NCI-H2107 (cell line): ENCODE measurements around the gene NPAS3.

Experiments
- DNase-seq: peaks from one replicate; lab custom pipeline; 2025; lab: John Stamatoyannopoulos, UW

Gene NPAS3

DNA sequence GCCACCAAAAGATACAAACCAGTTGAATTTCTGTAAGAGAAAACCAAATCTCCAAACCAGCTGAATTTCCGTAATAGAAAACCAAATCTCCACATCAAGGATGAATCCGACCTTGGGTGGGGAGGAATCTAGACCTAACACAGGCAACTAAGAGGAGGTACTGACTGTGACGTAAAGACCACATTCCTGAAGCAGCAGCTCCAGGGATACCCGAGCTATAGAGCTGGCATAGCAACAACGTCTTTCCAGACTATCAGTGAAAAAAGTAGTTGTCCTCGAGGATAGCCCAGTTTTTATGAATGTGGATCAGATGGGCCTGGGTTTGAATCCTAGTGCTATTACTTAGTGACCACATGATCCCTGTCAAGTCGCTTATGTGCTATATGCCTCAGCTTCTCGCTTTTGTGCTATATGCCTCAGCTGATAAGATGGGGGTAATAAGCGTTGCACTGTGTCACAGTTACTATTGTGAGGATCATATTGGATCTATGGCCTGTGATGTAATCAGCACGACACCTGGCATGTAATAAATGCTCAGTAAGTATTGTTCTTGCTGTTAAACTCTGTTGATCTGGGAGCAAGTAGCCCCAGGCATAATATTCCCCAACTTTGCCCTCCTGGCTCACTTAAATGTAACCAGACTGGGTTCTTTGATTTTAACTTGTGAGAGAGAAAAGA, 898.4 kb downstream of the NPAS3 start:
- DNase-seq = no peak

DNA sequence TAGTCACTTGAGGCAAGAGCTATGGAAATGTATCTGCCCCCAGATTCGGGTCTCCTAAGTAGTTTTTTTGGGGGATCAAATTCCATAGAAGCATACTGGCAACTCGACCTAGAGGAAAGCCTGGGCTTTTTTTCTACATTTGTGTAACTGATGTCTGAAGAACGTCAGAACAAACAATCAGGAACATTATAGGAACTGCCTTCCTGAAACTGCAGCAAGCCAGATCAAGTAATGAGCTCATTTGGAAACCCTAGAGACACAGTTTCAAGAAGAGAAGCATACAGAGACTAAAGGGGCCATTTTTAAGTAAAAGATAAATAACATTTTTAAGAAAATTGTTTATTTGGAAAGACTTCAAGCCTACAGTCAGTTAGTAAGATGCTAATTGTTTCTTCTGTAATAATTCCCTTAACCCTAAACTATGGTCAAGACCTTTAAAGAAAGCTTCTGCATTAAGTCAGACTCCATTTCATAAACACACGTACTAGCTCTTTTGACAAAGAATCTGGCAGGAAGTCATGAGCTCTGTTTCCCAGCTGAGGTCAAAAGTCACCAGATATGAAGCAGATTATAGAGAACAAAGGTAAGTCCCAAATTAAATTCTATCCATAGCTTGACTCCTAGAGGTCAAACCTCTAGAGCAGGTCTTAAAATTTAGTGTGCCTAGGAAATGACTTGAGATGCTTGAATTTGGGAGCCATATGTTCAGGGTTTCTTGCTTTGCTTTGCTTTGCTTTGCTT, 899.4 kb downstream of the NPAS3 start:
- DNase-seq = no peak

DNA sequence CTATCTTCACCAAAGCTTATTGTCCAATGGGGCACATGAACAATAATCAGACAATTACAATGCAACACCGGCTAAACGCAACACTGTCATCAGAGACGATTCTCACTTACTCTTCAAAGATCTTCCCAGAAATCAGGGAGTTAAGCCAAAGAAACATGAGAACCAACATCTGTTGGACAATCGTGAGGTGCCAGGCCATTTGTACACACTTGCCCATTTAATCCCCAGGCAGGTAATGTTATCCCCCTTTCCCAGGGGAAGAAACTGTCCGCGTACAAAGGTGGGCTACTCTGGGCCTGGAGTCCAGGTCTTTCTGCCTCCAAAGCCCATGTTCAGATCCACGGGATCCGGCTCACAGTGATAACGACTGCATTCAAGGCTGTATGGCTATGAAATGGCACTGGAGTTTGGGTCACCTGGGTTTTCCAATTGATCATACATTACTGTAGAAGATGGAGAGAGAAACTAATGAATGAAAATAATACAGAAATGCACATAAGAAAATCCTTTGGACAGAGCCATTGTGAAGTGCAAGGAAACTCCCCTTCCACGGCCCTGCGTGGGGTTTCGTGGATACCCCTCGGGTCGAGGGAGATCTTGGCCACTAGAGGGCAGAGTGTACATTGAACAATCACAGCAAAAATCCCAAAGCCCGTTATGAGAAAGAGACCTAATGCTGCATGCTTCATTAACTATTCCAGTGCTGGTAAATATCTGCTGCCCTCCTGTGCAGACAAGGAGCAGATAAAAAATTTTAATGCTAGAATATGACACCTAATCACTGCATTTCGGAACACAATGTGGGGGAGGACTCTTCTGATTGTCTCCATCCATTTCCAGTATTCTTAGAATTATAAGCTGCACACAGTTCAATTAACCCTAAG, 900.8 kb downstream of the NPAS3 start:
- peak; percentile 65 for DNase-seq

DNA sequence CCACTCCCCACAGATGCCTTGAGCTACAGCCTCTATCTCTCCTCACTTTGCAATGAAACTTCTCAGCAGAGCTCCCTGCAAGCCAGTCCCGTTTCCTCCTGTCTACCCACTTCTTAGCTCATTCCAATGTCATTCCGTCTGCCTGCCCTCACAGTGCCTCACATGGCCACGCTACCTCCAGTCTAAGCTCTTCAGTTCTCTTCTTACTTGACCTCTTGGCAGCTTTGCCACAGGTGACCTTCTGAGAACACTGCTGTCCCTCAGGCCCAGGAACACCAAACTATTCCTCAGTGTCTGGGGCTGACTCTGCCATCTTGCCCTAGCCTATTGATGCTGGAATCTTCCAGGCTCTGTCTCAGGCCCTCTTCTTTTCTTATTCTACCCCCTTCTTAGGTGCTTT, 902.1 kb downstream of the NPAS3 start:
- DNase-seq = no peak

DNA sequence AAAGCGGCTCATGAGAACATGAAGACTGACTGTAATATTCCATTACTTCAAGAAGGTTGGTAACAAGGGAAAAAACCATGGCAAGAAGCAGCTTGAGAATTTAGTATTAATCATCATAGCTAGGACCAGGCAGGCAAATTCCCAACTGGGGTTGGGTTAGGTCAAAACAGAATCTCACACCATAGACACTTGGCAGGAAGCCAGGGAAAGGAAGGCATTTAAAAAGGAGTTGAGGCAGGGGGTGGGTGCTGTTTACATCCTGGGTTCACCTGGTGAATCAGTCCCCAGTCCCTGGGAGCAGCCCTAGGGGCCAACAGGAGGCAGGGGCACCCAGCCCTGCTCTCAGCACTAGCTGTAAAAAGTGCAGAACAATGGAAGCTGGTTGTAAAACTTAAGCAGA, 903.6 kb downstream of the NPAS3 start:
- no peak for DNase-seq

DNA sequence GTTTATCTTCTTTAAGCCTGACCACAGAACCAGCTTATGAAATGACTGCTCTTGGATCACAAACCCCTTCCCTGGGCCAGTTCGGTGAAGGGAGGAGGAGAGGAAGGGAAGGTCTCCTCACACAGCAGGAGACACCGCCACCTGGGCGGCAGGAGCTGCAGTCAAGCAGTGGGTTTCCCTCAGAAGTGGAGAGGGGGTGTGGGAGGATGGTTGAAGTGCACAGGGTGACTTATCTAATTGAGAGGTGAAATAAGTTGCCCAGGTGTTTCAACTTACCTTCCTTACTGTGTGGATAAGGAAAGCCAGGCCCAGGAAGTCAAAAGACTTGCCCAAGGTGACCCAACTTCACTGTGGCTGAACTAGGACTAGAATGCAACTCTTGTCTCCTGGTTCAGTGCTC, 905.4 kb downstream of the NPAS3 start:
- DNase-seq = no peak

DNA sequence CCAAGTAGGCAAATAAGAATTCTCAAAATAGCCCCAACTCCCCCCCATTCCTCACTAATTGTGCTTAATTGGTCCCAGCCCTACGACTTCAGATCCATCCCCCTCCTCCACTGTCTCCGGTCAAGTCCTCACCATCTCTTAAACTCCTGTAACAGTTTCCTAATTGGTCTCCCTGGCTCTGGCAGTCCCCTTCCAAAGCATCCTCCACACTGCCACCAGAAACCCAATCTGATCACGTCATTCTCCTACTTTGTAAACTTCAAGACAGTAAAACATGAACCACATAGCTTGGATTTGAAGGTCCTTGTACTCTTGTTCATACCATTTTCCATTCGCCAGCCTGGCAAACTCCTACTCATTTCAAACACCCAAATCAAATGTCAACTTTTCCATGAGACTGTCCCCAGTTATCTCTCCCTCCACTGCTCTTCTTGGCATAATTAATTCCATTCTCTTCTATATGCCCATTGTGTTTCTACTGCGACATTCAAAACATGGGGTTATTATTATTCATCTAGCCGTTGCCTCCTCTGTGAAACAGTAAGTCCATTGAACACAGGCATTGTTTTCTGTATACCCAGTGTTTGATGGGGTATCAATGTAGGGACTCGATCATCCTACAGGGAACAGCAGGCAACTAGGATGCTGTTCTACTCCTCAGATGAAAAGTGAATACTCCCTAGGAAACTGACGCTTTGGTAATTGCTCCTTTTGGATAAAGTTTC, 907.6 kb downstream of the NPAS3 start:
- no peak for DNase-seq

DNA sequence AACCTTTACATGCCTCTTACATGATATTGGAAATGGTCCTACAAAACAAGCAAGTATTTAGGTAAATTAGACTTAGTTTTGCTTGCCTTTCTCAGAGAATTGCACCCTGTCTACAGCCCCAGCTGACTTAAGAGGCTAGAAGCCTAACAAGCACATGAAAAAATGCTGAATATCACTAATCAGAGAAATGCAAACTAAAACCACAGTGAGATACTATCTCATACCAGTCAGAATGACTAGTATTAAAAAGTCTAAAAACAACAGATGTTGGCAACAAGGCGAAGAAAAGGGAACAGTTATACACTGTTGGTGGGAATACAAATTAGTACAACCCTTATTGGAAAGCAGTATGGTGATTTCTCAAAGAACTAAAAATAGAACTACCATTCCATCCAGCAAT, 908.4 kb downstream of the NPAS3 start:
- no peak for DNase-seq

DNA sequence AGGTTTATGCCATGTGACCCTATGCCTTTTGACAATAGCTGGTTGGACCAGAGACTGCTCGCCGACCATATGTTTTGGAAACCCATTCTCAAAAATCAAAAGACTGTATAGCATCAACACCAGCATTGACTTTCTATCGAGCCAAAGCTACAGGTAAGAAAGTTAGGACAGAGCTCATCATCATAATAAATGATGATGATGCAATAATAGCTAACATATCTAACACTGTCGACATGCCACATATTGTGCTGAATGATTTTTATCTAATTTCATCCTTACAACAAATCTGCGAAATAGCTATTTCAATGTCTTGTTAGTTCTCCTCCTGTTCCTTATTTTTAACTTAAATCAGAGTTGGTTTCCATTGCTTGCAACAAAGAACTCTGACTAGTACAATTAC, 909.3 kb downstream of the NPAS3 start:
- no peak for DNase-seq

DNA sequence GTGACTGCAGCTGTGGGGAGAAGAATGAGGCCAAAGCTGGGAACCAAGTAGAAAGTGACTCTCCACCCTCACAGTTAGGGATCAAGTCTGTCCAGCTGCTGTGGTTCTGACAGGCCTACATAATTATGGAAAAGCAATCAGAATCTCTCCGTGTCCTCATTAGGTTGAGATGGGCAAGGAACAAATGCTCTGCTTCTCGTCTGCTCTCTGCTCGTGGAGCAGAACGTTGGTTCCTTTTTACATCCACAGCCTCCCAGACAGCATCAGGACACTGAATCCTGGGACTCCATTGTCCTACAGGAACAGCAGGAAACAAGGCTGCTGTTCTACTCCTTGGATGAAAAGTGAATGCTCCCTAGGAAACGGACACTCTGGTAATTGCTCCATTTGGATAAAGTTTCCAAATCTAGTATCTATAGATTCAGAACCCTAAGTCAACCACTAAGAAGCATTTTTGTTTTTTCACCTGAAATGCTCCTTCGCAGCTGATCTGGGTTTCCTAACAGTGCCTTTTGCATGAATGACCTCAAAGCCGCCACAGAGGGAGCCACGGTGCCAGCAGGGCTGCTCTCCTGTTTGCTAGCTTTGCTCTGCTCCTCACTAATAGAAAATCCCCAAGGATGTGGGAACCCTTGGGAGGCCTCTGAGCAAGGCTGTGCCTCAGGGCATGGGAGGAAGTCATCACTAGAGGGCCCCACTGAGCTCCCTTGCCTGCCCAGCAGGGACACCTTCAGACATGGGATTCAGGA, 910.2 kb downstream of the NPAS3 start:
- DNase-seq = peak; percentile 93

DNA sequence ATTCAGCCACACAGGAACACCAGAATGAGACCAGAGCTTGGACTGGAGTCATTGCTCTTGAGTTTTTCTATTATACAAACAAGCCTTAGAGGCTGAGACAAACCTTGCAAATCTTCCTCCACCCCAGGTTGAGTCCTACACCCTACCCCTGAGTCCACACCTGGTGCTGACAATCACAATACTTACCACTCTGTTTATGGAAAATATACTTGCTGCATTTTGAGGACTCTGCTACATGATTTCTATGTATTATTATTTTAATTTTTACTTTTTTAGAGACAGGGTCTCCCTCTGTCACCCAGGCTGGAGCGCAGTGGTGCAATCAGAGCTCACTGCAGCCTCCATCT, 910.7 kb downstream of the NPAS3 start:
- DNase-seq = no peak

DNA sequence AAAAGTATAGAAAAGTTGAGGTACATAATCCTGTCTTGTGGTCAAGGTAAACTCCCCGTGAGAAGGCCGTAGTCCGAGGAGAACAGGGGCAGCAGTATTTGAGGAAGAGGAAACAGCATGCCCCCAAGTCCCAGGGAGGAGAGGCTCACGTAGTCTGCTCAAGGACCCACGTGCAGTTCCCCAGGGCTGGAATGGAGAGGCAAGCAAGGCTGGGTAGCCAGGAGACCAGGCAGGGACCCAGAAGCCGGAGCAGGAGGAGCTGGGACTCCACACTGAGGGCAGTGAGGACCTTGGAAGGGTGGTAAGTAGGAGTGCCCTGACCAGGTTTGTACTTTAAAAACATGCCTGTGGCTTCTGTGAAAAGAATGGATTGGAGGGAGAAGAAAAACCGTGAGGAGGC, 912.1 kb downstream of the NPAS3 start:
- DNase-seq = no peak

DNA sequence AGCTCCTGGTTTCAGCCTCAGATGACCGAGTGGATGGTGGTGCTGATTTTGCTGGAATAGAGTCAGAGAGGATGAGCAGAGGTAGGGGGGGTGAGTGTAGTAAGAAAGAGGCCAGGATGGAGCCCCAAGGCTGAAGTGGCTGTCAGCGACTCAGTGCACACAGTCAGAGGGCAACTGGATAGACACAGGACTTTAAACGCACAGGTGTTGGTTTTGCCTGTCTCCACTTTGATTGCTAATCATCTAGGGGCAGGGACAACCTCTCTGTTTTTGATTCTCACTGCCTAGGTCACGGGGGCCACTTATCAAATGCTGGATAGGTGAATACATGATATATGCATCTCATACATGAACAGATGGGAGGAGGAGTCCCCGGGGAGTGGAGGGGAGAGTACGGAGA, 912.7 kb downstream of the NPAS3 start:
- no peak for DNase-seq

DNA sequence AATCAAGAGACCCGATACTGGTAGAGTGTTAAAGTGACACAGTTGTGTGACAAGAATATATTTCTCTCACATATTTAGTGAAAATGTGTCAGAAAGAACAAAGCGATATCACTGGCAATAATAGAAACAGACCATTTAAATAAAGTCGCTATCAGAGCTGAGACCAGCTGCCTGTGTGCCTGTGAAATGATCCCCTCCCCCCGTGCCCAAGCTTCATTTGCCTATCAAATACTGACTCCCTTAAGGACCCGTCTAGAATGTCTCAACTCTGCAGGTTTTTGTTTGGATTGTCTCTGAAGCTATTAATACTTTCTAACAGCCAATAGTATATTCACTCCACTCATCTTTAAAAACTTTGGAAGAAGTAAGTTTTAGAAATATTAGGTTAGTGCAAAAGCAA, 913.3 kb downstream of the NPAS3 start:
- no peak for DNase-seq
